AG09319 (cell line): ENCODE results near the gene CRACDL.

Source experiments
- DNase-seq: peaks from one replicate; pipeline ENCODE4 v3.0.0-alpha.2; 2010; ENCODE audit warnings: low read depth; ENCODE audit errors: extremely low read depth
- TF ChIP-seq, protein P1 (sequence below): IDR thresholded peaks from 2 replicates; pipeline ENCODE4 v1.5.1; 2011; ENCODE audit warnings: low read depth, mild to moderate bottlenecking, inconsistent platforms, low read length, moderate library complexity

Gene CRACDL

GRCh38 chr2:98790221-98790620, 145.8 kb downstream of the CRACDL start:
- DNase-seq, result no peak
- TF ChIP-seq, protein P1, sequence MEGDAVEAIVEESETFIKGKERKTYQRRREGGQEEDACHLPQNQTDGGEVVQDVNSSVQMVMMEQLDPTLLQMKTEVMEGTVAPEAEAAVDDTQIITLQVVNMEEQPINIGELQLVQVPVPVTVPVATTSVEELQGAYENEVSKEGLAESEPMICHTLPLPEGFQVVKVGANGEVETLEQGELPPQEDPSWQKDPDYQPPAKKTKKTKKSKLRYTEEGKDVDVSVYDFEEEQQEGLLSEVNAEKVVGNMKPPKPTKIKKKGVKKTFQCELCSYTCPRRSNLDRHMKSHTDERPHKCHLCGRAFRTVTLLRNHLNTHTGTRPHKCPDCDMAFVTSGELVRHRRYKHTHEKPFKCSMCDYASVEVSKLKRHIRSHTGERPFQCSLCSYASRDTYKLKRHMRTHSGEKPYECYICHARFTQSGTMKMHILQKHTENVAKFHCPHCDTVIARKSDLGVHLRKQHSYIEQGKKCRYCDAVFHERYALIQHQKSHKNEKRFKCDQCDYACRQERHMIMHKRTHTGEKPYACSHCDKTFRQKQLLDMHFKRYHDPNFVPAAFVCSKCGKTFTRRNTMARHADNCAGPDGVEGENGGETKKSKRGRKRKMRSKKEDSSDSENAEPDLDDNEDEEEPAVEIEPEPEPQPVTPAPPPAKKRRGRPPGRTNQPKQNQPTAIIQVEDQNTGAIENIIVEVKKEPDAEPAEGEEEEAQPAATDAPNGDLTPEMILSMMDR, result no peak

DNA sequence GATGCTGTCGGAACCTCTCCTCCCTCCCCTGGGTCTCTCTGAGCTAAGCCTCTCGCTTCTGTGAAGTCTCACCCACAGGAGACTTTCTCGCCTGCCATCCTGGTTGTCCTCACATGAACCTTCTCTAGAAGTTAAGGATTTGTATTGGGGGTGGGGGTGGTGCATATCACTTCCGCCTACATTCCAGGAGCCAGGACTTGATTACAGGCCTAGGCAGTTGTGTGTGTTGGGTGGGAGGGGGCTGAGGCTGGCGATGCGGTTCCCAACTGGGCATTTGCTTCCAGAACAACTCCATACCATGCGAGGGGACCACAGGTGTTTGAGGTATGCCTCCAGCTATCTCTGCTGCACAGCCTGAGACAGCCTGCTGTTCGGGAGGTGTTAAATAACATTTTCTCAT, 148.3 kb downstream of the CRACDL start:
- DNase-seq, result no peak
- TF ChIP-seq, protein P1, result no peak

GRCh38 chr2:98786179-98786578, 149.8 kb downstream of the CRACDL start:
- TF ChIP-seq, protein P1, result no peak
- no peak for DNase-seq

GRCh38 chr2:98782570-98782969, 153.5 kb downstream of the CRACDL start:
- DNase-seq, result no peak
- TF ChIP-seq, protein P1, result no peak

- DNase-seq, result no peak
- TF ChIP-seq, protein P1, result no peak
Measured at GRCh38 chr2:98781822-98782221, 154.2 kb downstream of the CRACDL start.

GRCh38 chr2:98778741-98779483, 157.1 kb downstream of the CRACDL start:
- no peak for DNase-seq
- TF ChIP-seq, protein P1, result no peak

GRCh38 chr2:98778151-98778550, 157.9 kb downstream of the CRACDL start:
- TF ChIP-seq, protein P1, result no peak

More at GRCh38 chr2:98778151-98778550, 157.9 kb downstream of the CRACDL start:
- DNase-seq, result no peak
